H7 (cell line): ENCODE results near the gene PTPRU. TPM values are rescaled to one million over a fixed set of nuclear protein-coding genes. Genes with fewer than 3 reads are reported as not detected.

Source experiments
- DNase-seq: peaks from one replicate; pipeline ENCODE4 v3.0.0; 2012
- H3K27me3 ChIP-seq: 2 replicates; pipeline ENCODE4 v1.6.0; 2011; ENCODE audit warnings: mild to moderate bottlenecking, low read length; ENCODE audit not compliant: control insufficient read depth, insufficient read depth
- H3K36me3 ChIP-seq: replicated peaks from 2 replicates; pipeline ENCODE4 v1.5.1; 2011; ENCODE audit warnings: low read length; ENCODE audit not compliant: control insufficient read depth, insufficient read depth
- H3K4me3 ChIP-seq: 2 replicates; pipeline ENCODE4 v1.5.1; 2011; ENCODE audit warnings: low read depth, mild to moderate bottlenecking, control low read depth, low read length, moderate library complexity; ENCODE audit not compliant: insufficient read depth
- total RNA-seq: library from RNA; depleted of rRNA; stranded (reverse); fragments of >200 nt; shearing (Covaris generic); gene quantifications from 2 replicates; pipeline ENCODE4 v1.2.3, GENCODE V29; 2014; rRNA removed

The PTPRU gene
- 24.6 and 28.6 TPM in 2 replicates for total RNA-seq

DNA sequence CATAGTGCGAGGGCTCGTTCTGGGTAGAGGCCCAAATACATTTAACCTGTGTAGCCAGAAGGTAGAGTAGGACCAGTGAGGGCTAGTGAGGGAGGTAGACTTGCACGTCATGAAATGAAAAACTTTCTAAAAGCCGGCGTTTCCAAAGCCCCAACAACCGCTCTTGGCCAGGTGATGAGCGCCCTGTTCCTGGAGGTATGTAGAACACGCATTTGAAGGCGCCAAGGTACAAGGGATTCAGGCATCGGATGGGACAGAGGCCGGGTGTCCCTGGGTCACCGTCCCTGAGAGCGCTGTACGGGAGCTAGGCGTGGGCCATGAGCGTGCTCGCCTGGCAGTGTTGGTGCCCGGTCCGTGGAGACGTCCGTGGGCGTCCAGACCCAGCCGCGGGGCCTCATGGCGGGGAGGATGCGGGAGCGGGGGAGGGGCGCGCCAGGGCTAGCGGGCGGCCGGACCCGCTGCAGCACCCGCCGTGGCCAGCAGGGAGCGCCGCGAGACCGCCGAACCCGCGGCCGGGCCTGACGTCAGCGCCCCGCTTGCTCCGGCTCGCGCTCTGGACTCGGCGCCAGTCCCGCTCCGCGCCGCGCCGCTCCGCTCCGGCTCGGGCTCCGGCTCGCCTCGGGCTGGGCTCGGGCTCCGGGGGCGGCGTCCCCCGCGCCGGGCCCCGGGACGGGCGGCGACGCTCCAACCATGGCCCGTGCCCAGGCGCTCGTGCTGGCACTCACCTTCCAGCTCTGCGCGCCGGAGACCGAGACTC lies at the start of gene PTPRU:
Gene PTPRU, plus strand, starts transcription at position 568 of the 757 bp plus-strand sequence. Its CDS starts 123 bp downstream, at position 691.
- H3K27me3 ChIP-seq = peaks cover 44% of the 10 kb centered on the region
- peak within 1 kb of the TSS; percentile 50 for H3K4me3 ChIP-seq
- peak; percentile 98 for DNase-seq
- H3K36me3 ChIP-seq = no peaks in the 10 kb centered on the region

DNA sequence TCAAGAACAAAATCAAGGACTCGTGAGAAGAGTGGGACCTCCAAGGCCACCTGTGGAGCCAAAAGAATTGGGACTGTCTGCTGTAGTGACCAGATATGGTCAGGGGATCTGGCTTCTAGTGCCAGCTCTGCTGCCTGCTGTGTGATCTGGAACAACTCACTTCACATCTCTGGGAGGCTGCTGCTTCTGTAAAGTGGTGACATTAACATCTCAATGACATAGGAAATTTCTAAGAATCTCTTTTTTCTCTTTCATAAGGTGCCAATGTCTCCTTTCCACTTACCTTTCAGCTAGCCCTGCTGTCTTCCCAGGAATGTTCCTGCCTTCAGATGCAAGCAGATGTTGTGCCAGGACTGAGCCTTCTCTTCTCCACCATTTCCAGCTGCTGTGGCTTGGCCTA lies 49.6 kb upstream of the PTPRU start:
- Histone ChIP-seq H3K4me3 (no peak overlapping the region), H3K36me3 (no peaks in the 10 kb centered on the region), H3K27me3 (no peaks in the 10 kb centered on the region)
- DNase-seq = peak; percentile 46

DNA sequence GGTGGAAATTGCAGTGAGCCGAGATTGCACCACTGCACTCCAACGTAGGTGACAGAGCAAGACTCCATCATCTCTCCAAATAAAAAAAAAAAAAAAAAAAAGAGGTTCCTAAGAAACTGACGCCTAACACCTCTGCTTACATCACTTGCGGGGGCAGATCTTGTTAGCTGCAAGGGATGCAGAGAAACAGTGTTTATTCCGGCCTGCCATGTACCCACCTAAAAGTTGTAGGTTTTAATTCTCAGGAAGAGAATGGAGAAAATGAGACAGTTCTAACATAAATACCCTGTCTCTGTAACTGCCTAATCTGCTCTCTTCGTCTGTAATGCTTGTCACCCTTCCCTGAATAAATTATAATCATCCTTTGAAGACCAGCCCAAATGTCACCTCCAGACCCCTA lies 45.6 kb upstream of the PTPRU start:
- no peaks in the 10 kb centered on the region for H3K27me3 ChIP-seq
- no peak overlapping the region for H3K4me3 ChIP-seq
- peaks cover 4% of the 10 kb centered on the region; the same call in 1 of the 2 replicates for H3K36me3 ChIP-seq
- DNase-seq = no peak

DNA sequence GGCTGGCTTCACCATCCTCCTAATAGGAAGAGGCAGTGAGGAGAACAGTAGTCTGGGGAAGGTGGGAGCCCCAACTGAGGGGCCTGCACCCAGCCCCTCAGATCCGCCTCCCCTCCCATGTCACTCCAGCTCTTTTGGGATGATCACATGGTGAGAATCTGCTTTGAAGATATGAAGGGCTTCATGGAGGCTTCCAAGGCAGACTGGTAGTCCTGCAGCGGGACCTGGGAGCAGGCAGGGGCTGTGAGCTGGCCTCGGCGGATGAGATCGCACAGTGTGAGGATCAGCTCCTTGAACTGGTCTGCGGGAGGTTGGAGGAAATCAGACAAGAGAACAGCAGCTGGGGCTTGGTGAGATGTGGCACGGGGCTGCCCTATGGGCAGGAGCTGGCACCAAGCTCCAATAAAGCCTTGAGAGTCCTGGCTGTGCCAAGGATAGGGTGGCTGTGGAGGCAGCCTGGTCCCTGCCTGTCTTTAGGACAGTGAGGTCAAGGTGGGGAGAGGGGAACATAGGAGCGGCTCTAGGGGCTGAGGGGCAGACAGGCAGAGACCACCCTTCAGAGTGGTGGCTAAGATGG lies 42.4 kb upstream of the PTPRU start:
- peaks cover 4% of the 10 kb centered on the region for H3K36me3 ChIP-seq
- H3K4me3 ChIP-seq = no peak overlapping the region

DNA sequence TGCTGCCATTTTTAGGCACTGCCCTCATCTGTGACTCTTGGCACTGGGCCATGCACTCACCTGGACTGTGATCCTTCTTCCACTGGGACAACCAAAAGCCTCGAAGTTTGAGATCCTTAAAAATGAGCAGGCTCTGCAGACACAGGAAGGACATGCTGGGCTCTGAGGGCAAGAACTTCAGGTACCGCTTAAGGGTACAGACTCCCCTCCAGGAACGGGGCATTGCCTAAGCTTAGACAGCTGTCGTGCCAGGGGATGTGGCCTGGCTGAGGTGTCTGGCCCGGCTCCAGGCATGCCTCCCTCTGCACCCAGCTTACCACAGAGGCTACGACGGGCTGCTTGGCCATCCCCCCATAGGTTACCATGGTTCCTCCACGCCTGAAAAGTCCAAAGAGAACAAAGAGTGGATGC lies 40.4 kb upstream of the PTPRU start:
- H3K27me3 ChIP-seq = no peaks in the 10 kb centered on the region
- H3K4me3 ChIP-seq = no peak overlapping the region
- DNase-seq = no peak
- H3K36me3 ChIP-seq = peaks cover 9% of the 10 kb centered on the region

More for the DNA sequence above, 42.4 kb upstream of the PTPRU start:
- H3K27me3 ChIP-seq = no peaks in the 10 kb centered on the region
- no peak for DNase-seq

DNA sequence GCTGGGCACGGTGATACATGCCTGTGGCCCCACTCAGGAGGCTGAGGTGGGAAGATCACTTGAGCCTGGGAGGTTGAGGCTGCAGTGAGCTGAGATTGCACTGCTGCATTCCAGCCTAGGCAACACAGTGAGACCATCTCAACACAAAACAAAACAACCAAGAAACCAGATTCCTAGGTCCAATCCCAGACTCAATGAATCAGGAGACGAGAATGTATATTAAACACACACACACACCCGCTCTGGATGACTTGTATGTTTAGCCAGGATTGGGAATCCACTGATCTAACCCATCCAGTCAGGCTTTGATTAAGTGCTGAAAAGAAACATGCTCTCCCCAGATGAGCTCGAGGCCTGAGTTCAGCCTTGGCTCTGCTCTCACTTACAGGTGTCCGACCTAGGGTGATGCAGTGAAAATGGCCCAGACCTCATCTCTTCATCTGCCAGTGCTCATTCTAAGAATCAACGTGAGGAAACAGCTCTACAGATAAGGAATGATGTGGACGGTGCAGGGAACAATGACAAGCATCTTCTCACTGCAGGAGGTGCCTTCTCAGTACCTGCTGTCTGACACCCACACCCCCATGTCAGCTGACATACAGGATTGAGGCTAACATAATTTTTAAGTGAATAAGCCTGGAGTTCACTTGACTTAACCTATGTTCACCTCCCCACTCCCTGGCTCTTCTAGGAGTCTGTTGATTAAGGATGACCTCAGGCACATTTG lies 39.3 kb upstream of the PTPRU start:
- H3K36me3 ChIP-seq = peaks cover 15% of the 10 kb centered on the region
- no peak overlapping the region for H3K4me3 ChIP-seq
- no peak for DNase-seq
- no peaks in the 10 kb centered on the region for H3K27me3 ChIP-seq

DNA sequence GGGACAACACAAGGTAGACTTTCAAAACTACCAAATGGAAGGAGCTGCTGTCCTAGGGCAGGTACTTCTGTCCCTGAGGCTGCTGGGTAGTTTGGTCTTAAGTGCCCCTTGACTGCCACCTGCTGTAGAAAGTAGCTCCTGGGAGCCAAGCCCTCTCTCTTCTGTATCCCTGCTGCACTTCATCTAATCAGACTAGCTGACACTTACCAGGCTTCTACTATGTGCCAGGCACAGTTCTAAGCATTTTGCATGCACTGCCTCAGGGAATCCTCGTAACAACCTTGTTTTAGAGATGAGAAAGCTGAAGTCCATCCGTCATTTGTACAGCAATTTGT lies 38.8 kb upstream of the PTPRU start:
- no peaks in the 10 kb centered on the region for H3K27me3 ChIP-seq
- peak; percentile 83 for DNase-seq
- H3K4me3 ChIP-seq = no peak overlapping the region
- H3K36me3 ChIP-seq = peaks cover 17% of the 10 kb centered on the region

DNA sequence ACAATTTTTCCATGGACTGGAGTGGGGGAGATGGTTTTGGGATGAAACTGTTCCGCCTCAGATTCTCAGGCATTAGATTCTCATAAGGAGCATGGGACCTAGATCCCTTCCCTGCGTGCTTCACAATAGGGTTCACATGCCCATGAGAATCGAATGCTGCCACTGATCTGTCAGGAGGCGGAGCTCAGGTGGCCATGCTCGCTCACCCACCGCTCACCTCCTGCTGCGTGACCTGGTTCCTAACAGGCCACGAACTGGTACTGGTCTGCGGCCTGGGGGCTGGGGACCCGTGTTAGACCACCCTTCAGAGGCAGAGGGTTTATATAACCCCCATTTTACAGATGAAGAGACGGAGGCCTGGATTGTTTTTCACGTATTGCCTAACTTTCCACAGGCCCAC lies 38.3 kb upstream of the PTPRU start:
- no peaks in the 10 kb centered on the region for H3K27me3 ChIP-seq
- no peak for DNase-seq
- no peak overlapping the region for H3K4me3 ChIP-seq
- peaks cover 17% of the 10 kb centered on the region for H3K36me3 ChIP-seq

DNA sequence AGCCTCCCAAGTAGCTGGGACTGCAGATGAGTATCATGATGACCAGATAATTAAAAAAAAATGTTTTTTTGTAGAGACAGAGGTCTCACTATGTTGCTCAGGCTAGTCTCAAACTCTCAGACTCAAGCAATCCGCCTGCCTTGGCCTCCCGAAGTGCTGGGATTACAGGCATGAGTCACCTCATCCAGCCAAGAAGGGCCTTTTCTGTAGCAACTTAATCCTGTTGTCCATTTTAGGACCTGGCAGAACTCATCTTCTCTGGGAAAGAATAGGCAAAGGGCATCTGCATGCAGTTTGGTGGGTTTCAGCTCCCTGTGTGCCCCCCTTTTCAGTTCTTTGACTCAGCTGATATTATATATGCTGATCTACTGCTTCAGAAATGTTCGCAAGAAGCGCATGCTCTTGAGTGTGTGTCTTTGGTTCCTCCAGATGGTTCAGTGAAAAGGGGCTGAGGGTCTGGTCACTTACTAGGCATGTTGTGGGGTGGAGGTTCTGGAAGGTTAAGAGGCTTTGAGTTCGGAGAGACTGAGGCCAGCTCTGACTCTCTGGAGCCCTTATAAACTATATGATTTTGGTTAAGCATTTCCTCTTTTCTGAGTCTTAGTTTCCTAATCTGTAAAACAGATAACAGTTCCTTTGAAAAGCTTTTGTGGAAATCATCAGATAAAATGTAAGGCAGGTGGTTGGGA lies 35.3 kb upstream of the PTPRU start:
- peaks cover 17% of the 10 kb centered on the region for H3K36me3 ChIP-seq
- no peak for DNase-seq
- H3K4me3 ChIP-seq = no peak overlapping the region
- H3K27me3 ChIP-seq = no peaks in the 10 kb centered on the region

DNA sequence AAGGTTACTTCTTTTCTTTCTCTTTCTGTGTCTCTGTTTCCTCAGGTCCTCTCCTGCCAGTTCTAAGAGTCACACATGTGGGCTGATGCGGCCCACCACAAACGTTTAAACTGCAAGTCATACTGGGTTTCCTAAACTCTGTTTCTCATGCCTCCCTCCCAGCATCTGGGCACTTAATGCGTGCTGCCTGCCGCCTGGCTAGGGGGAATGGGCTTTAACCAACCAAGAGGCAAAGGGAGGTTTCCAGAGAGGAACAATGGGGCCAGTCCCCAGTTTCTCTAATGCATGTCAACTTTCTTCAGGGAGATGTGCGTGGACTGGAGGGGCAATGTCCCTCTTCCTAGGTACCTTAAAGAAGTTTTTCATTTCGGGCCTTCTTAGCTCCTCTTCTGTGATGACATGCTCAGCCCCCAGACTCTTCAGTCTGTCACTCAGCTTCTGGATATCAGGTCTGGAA lies 34.7 kb upstream of the PTPRU start:
- no peak for DNase-seq
- Histone ChIP-seq H3K27me3 (no peaks in the 10 kb centered on the region), H3K36me3 (peaks cover 23% of the 10 kb centered on the region), H3K4me3 (no peak overlapping the region)

DNA sequence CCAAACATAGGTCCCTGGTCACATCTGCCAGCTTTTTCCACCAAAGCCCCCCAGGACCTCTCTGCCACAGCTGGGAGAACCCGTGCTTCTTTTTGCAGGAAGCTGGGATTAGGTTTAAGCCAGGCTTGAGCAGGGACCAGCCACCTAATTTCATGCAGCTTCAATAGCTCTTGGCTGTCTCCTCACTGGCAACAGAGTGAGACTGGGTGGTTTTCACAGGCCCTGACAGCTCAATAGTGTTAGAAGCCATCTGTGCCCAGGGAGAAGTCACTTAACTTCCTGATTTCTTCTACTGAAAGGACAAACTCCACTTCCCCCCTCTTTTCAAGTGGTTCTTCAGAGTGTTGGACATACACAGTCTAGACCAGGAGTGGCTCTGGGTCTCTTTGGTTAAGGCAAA lies 34.3 kb upstream of the PTPRU start:
- Histone ChIP-seq H3K27me3 (no peaks in the 10 kb centered on the region), H3K4me3 (no peak overlapping the region)

DNA sequence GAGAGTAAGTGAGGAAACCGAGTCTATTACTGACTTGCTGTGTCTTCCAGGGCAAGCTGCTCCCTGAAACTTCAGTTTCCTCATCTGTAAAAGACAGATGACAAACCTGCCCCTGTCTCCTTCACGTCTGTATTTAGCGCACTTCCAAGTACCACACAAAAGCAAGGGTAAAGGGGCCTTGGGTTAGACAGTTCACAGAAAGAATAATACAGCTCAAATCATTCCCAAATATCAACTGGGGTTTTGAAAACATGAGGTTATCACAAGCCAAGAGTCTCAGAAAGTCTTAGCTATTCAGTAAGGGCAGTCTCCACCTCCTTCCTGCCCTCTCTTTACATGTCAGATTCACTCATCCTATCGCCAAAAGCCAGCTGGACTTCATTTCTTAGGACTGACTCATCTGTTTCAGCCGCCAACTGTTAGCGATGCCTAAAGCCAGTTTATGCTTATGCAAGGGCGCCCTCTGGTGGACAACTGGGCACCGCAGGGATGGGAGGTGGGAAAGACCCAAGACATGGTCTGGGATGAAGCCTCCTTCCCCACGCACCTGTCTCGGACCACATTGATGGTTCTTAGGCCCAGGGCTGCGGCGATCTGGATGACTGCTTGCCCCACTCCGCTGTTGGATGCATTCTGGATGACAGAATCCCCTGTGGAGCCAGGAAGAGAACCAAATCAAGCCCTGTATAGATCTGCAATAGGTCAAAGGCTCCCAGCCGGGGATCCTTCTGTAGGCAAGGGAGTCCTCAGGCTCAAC lies 33.6 kb upstream of the PTPRU start:
- Histone ChIP-seq H3K4me3 (no peak overlapping the region), H3K27me3 (no peaks in the 10 kb centered on the region), H3K36me3 (peaks cover 24% of the 10 kb centered on the region)
- DNase-seq = peak; percentile 95

More for the DNA sequence above, 34.3 kb upstream of the PTPRU start:
- no peak for DNase-seq
- H3K36me3 ChIP-seq = peaks cover 24% of the 10 kb centered on the region

DNA sequence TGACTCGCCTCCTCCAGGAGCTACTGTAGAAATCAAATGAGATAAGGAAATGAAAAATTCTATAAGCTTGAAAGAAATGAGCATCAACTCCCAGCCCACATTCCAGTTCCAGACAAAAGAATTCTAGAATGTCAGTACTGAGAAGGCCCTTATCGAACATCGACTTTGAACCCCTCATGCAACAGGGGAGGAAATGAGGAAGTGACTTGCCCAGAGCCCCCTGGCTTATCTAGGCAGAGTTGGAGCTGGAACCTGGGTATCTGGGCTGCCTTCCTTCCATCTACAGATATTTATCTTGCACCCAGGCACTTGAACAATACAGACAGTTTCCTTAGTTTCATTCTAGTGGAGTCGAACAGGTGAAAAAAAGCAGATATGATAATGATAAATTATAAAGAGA lies 27.9 kb upstream of the PTPRU start:
- H3K36me3 ChIP-seq = peaks cover 19% of the 10 kb centered on the region
- DNase-seq = no peak
- no peaks in the 10 kb centered on the region for H3K27me3 ChIP-seq
- H3K4me3 ChIP-seq = no peak overlapping the region

DNA sequence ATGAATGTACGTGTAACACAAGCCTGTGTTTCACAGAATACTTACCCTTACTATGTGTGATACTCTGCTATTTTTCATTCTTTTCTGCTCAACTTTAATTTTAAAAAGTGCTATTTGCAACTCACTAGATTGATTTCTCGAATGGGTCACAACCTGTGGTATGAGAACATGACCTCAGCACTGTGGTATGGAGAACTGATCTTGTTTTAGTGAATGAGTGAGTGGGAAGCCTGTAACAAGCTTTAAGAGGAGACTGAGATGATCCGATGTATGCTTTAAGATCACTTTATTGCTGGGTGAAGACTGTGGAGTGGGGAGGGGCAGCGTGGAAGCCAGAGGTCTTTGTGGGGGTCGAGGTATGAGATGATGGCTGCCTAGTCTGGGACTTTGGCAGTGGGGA lies 27.1 kb upstream of the PTPRU start:
- Histone ChIP-seq H3K4me3 (no peak overlapping the region), H3K27me3 (no peaks in the 10 kb centered on the region), H3K36me3 (peaks cover 20% of the 10 kb centered on the region)
- no peak for DNase-seq
